Left ventricle myocardium inferior (tissue), 1 donor: Measurements from ENCODE around the gene ERAP2. TPM values are rescaled to one million over a fixed set of nuclear protein-coding genes. Genes with fewer than 3 reads are reported as not detected.

Source experiments
- DNase-seq: peaks from one replicate; pipeline ENCODE4 v3.0.0-alpha.2; 2020
- H3K27ac ChIP-seq: fragments of 200-600 bp; replicated peaks from 2 replicates; pipeline ENCODE4 v1.8.0; 2021
- H3K27me3 ChIP-seq: fragments of 200-600 bp; 2 replicates; pipeline ENCODE4 v1.8.0; 2021; ENCODE audit warnings: low read depth
- H3K36me3 ChIP-seq: fragments of 200-600 bp; 2 replicates; pipeline ENCODE4 v1.8.0; 2021
- H3K4me1 ChIP-seq: fragments of 200-600 bp; 2 replicates; pipeline ENCODE4 v1.8.0; 2021
- H3K4me3 ChIP-seq: fragments of 200-600 bp; 2 replicates; pipeline ENCODE4 v1.8.0; 2021; ENCODE audit warnings: mild to moderate bottlenecking, moderate library complexity
- H3K9me3 ChIP-seq: fragments of 200-600 bp; replicated peaks from 2 replicates; pipeline ENCODE4 v1.8.0; 2021
- intact Hi-C: fragments of 100-400 bp; cut with micrococcal nuclease; formaldehyde crosslinking; loops from one replicate; pipeline ENCODE4 v1.11.0; 2022
- total RNA-seq: library from RNA; stranded (reverse); fragmentation: NEBNext Ultra II Directional; extraction: Animal tissue kit (Norgen Biotek cat#: 25700); gene quantifications from one replicate; pipeline ENCODE4 v1.2.1, GENCODE V29; 2021
- TF ChIP-seq, protein P1 (sequence below): fragments of 200-600 bp; IDR thresholded peaks from 2 replicates; pipeline ENCODE4 v1.8.0; 2021; ENCODE audit warnings: antibody characterized with exemption, mild to moderate bottlenecking, borderline replicate concordance
- donor health status: DM: no; HTN: yes; CAD: no; lungs with severe emphysema.

The ERAP2 gene
- total RNA-seq, 1 donor from 2014 or later: 6.7 TPM

DNA sequence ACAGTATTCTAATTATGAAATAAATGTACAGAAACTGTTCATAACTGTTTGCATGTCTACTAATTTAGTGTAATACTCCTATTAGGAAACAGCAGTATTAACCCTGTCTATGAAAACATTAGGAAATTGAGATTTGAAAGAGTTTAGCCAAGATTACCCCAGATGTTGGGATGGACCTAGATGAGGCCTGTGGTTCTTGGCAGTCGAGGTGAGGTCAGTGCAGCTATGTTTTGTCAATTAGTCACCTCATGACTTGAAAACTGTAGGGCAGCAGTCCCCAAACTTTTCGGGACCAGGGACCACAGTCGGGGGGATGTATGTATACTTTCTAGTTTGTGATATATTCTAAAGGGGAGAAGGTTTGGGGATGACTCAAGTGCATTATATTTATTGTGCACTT lies 64.3 kb downstream of the ERAP2 start:
- intact Hi-C loops: no loop called here
- H3K27me3 ChIP-seq: no peaks in the 10 kb centered on the region
- no peak overlapping the region for H3K4me3 ChIP-seq
- no peaks in the 10 kb centered on the region for H3K36me3 ChIP-seq
- H3K9me3 ChIP-seq: no peaks in the 10 kb centered on the region
- DNase-seq: no peak
- no peak overlapping the region for H3K27ac ChIP-seq
- peaks cover 63% of the 10 kb centered on the region for H3K4me1 ChIP-seq
- TF ChIP-seq, protein P1, sequence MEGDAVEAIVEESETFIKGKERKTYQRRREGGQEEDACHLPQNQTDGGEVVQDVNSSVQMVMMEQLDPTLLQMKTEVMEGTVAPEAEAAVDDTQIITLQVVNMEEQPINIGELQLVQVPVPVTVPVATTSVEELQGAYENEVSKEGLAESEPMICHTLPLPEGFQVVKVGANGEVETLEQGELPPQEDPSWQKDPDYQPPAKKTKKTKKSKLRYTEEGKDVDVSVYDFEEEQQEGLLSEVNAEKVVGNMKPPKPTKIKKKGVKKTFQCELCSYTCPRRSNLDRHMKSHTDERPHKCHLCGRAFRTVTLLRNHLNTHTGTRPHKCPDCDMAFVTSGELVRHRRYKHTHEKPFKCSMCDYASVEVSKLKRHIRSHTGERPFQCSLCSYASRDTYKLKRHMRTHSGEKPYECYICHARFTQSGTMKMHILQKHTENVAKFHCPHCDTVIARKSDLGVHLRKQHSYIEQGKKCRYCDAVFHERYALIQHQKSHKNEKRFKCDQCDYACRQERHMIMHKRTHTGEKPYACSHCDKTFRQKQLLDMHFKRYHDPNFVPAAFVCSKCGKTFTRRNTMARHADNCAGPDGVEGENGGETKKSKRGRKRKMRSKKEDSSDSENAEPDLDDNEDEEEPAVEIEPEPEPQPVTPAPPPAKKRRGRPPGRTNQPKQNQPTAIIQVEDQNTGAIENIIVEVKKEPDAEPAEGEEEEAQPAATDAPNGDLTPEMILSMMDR: no peak

DNA sequence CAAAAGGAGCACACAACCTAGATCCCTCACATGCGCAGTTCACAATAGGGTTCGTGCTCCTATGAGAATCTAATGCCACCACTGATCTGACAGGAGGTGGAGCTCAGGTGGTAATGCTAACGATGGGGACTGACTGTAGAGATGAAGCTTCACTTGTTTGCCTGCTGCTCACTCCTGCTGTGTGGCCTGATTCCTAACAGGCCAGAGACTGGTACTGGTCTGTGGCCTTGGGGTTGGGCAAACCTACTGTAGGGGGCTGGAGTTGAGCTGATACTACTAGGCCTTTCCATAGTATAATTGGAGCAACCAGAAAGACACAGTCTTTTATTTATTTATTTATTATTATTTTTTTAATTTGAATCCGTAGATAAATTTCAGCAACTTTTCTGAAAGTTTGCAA lies 64.8 kb downstream of the ERAP2 start:
- Histone ChIP-seq H3K4me1 (peaks cover 59% of the 10 kb centered on the region), H3K27me3 (no peaks in the 10 kb centered on the region), H3K27ac (no peak overlapping the region), H3K4me3 (no peak overlapping the region), H3K36me3 (no peaks in the 10 kb centered on the region), H3K9me3 (no peaks in the 10 kb centered on the region)
- intact Hi-C loops: no loop called here
- DNase-seq: no peak
- TF ChIP-seq, protein P1: no peak

DNA sequence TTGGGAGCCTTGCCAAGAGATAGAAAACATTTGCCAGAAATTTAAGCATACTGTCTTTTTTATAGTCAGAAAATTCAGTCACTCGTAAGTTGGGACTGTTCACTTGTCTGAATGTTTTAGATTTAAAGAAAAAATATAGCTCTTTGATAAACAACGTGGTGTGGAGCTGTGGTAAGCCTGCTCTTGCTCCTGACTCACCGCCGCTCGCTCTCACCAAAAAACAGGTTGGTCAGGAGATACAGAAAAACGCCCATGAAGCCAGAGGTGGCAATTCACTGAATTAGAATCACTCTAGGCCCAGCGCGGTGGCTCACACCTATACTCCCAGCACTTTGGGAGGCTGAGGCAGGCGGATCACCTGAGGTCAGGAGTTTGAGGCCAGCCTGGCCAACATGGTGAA lies 65.8 kb downstream of the ERAP2 start:
- no peak overlapping the region for H3K4me3 ChIP-seq
- intact Hi-C loops: no loop called here
- no peak overlapping the region for H3K27ac ChIP-seq
- no peaks in the 10 kb centered on the region for H3K36me3 ChIP-seq
- no peak for DNase-seq
- no peaks in the 10 kb centered on the region for H3K9me3 ChIP-seq
- peaks cover 50% of the 10 kb centered on the region for H3K4me1 ChIP-seq
- H3K27me3 ChIP-seq: no peaks in the 10 kb centered on the region
- TF ChIP-seq, protein P1: no peak

DNA sequence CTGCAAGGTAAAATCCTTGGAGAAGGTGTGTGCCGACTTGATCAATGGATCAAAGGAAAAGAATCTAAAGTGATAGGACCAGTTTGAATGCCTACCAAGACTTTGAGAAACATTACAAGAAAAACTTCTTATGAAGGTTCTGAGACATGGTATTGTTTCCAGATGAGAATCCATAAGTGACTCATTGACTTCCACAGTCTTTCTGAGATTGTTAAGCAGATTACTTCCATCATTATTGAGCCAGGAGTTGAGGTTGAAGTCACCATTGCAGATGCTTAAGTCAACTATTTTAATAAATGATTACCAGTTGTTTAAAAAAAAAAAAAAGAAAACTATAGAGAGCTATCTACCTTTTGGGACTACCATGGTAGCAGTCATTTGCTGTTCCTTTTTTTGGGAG lies 66.6 kb downstream of the ERAP2 start:
- DNase-seq: no peak
- peaks cover 41% of the 10 kb centered on the region for H3K4me1 ChIP-seq
- H3K4me3 ChIP-seq: no peak overlapping the region
- intact Hi-C loops: no loop called here
- no peaks in the 10 kb centered on the region for H3K36me3 ChIP-seq
- TF ChIP-seq, protein P1: no peak
- H3K27ac ChIP-seq: no peak overlapping the region
- H3K27me3 ChIP-seq: no peaks in the 10 kb centered on the region
- H3K9me3 ChIP-seq: no peaks in the 10 kb centered on the region

DNA sequence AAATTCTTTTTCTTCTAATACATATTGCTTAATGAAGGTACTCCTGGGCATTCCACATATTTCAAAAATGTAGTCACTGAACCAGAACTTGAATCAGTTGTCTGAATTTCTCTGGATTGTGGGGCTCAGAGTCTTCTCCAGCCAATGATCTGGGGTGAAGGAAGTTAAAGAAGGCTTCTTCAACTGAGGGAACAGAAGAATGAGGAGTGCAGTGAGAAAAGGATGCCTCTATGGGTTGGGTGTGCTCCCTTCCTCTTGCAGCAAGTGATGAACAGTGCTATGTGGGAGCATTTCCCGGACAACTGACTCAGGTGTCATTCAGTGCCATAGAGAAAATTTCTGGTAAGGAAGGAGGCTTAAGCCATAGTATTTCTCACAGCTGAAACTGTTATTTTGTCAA lies 67.5 kb downstream of the ERAP2 start:
- Histone ChIP-seq H3K4me3 (no peak overlapping the region), H3K36me3 (no peaks in the 10 kb centered on the region), H3K27me3 (no peaks in the 10 kb centered on the region), H3K27ac (no peak overlapping the region), H3K4me1 (peaks cover 33% of the 10 kb centered on the region), H3K9me3 (no peaks in the 10 kb centered on the region)
- intact Hi-C loops: no loop called here
- DNase-seq: no peak
- TF ChIP-seq, protein P1: no peak
